K562 (cell line): ENCODE data around the gene STIL. TPM values are rescaled to one million over a fixed set of nuclear protein-coding genes. Genes with fewer than 3 reads are reported as not detected.

Experiments
- ARID3B ChIP-seq: fragments of 250-450 bp; sonication (Bioruptor Pico); IDR thresholded peaks from 2 replicates; pipeline ENCODE4 v1.4.0; 2020; ENCODE audit warnings: borderline replicate concordance
- GTF3C2 ChIP-seq: IDR thresholded peaks from 3 replicates; pipeline ENCODE4 v1.6.1; 2011; ENCODE audit warnings: borderline replicate concordance, mild to moderate bottlenecking, moderate library complexity; ENCODE audit not compliant: insufficient read length; ENCODE audit errors: extremely low read depth
- MLX ChIP-seq, 2 experiments: fragments of 450-650 bp in 1 of 2; sonication (generic) in 1 of 2; formaldehyde crosslinking; conservative IDR thresholded peaks; 2 replicates each; pipeline versions ENCODE4 v1.4.0 to v1.8.1; 2020 to 2022; ENCODE audit warnings: mild to moderate bottlenecking in 1 of 2, missing genetic modification reagents in 1 of 2
- NBN ChIP-seq: fragments of 450-650 bp; IDR thresholded peaks from 2 replicates; pipeline ENCODE4 v1.6.1; 2016; ENCODE audit warnings: low read depth, mild to moderate bottlenecking
- RBM17 ChIP-seq: fragments of 200-400 bp; formaldehyde crosslinking; IDR thresholded peaks from 2 replicates; pipeline ENCODE4 v1.6.1; 2017; ENCODE audit warnings: low read depth, mild to moderate bottlenecking, low read length, borderline replicate concordance
- SUPT5H ChIP-seq: fragments of 450-650 bp; IDR thresholded peaks from 2 replicates; pipeline ENCODE4 v1.6.1; 2016
- THRAP3 ChIP-seq: fragments of 450-650 bp; IDR thresholded peaks from 2 replicates; pipeline ENCODE4 v1.6.1; 2016; ENCODE audit warnings: mild to moderate bottlenecking, inconsistent platforms, borderline replicate concordance
- TRIM25 ChIP-seq: fragments of 450-650 bp; IDR thresholded peaks from 2 replicates; pipeline ENCODE4 v1.7.0; 2016; ENCODE audit warnings: borderline replicate concordance
- U2AF1 ChIP-seq: fragments of 200-400 bp; formaldehyde crosslinking; optimal IDR thresholded peaks from 2 replicates; pipeline ENCODE3; 2017; ENCODE audit warnings: mild to moderate bottlenecking, low read depth, low read length, moderate library complexity
- ZNF445 ChIP-seq: fragments of 250-450 bp; sonication (Bioruptor Pico); IDR thresholded peaks from 2 replicates; pipeline ENCODE4 v1.4.0; 2020; ENCODE audit warnings: low read depth, mild to moderate bottlenecking, moderate library complexity
- ZNF695 ChIP-seq: fragments of 450-650 bp; formaldehyde crosslinking; IDR thresholded peaks from 2 replicates; pipeline ENCODE4 v1.4.0; 2020; ENCODE audit warnings: mild to moderate bottlenecking, moderate library complexity
- polyA plus RNA-seq, 8 experiments: library from polyadenylated mRNA; depleted of rRNA in 4 of 8; stranded (reverse) in 5 of 8; unstranded in 3 of 8; fragments of >200 nt; fragmentation: Nextera tagmentation in 2 of 8; fragmentation: Illumina TruSeq in 1 of 8; extraction: Ambion mirVana in 2 of 8; extraction: Trizol in 1 of 8; gene quantifications; 2 replicates each; pipeline versions ENCODE4 v1.2.1 to v1.2.3, GENCODE V29; 2011 to 2014; ENCODE audit warnings: inconsistent platforms in 1 of 8, missing spikeins in 1 of 8
- total RNA-seq, 7 experiments: library from RNA; depleted of rRNA in 6 of 7; stranded (reverse); fragments of >200 nt in 6 of 7; fragmentation: Illumina TruSeq in 2 of 7; extraction: Trizol in 2 of 7; gene quantifications; 2 replicates each; pipeline versions ENCODE4 v1.2.1 to v1.2.3, GENCODE V29; 2011 to 2021; ENCODE audit warnings: low replicate concordance in 1 of 7
- TF ChIP-seq, protein P1 (sequence below): fragments of 250-450 bp; sonication (Bioruptor Pico); IDR thresholded peaks from 2 replicates; pipeline ENCODE4 v1.5.0; 2022; ENCODE audit warnings: mild to moderate bottlenecking
- TF ChIP-seq, protein P2 (sequence below): fragments of 250-450 bp; sonication (Bioruptor Pico); IDR thresholded peaks from 2 replicates; pipeline ENCODE4 v1.5.0; 2021; ENCODE audit warnings: mild to moderate bottlenecking, borderline replicate concordance

Gene STIL
- total and polyA plus RNA-seq, 9 of the 15 experiments (the other 6 are each of a cell fraction or from before 2014, with no cell fraction given), result 10.5 to 77.4 (median 39.6) TPM

DNA sequence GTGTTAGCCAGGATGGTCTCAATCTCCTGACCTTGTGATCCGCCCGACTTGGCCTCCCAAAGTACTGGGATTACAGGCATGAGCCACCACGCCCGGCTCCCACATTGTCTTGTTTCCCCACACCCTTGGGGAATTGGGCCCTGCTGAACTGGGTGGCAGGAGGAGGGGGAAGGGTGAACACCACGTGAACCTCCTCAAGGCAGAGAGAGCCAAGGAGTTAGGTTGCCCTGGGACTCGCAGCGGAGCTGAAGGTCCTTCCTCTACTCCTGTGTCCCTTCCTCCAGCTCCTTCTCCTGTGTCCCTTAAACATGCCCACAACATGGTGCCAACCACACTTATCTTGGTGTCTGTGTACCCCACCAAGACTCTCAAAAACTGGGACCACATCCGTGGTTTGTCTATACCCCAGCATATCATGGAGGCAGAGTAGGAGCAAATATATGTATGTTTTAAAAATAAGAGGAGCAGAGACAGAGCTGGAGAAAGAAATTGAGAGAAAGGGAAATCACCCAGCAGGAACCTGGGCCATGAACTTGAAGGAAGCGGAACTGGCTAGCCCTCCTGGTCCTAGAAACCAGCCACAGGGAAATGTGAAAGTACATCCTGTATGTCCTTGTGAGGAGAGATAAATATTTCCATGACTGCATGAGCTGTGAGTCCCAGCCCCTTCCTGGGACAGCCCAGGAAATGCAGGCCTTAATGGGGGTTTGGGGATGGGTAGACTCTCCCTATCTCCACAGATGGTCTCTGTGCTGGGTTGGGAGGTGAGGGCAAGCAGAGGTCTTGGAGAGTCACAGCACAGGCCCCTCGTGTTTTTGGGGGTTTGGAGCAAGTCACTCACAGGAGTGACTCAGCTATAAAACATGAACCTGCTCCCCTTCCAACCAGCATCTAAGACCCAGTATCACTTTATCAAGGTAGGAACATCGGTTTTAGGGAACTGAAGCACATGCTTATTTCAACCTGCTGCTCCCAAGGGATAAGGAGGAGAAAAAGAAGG lies 72.5 kb downstream of the STIL start (continued):
- TF ChIP-seq, protein P1, sequence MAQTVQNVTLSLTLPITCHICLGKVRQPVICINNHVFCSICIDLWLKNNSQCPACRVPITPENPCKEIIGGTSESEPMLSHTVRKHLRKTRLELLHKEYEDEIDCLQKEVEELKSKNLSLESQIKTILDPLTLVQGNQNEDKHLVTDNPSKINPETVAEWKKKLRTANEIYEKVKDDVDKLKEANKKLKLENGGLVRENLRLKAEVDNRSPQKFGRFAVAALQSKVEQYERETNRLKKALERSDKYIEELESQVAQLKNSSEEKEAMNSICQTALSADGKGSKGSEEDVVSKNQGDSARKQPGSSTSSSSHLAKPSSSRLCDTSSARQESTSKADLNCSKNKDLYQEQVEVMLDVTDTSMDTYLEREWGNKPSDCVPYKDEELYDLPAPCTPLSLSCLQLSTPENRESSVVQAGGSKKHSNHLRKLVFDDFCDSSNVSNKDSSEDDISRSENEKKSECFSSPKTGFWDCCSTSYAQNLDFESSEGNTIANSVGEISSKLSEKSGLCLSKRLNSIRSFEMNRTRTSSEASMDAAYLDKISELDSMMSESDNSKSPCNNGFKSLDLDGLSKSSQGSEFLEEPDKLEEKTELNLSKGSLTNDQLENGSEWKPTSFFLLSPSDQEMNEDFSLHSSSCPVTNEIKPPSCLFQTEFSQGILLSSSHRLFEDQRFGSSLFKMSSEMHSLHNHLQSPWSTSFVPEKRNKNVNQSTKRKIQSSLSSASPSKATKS (CRISPR knock-in tag), result no peak
- TF ChIP-seq GTF3C2, result no peak
- no peak for TF ChIP-seq ARID3B (CRISPR knock-in tag)
- no peak for TF ChIP-seq MLX (CRISPR knock-in tag; conservative IDR thresholded peaks at IDR 0.05)
- no peak for TF ChIP-seq THRAP3
- no peak for TF ChIP-seq ZNF445 (CRISPR knock-in tag)
- no peak for TF ChIP-seq NBN
- TF ChIP-seq ZNF695 (CRISPR knock-in tag), result no peak
- no peak for TF ChIP-seq RBM17
- TF ChIP-seq TRIM25, result no peak
- TF ChIP-seq SUPT5H, result no peak
- TF ChIP-seq U2AF1, result no peak
- TF ChIP-seq, protein P2, sequence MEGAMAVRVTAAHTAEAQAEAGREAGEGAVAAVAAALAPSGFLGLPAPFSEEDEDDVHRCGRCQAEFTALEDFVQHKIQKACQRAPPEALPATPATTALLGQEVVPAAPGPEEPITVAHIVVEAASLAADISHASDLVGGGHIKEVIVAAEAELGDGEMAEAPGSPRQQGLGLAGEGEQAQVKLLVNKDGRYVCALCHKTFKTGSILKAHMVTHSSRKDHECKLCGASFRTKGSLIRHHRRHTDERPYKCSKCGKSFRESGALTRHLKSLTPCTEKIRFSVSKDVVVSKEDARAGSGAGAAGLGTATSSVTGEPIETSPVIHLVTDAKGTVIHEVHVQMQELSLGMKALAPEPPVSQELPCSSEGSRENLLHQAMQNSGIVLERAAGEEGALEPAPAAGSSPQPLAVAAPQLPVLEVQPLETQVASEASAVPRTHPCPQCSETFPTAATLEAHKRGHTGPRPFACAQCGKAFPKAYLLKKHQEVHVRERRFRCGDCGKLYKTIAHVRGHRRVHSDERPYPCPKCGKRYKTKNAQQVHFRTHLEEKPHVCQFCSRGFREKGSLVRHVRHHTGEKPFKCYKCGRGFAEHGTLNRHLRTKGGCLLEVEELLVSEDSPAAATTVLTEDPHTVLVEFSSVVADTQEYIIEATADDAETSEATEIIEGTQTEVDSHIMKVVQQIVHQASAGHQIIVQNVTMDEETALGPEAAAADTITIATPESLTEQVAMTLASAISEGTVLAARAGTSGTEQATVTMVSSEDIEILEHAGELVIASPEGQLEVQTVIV (CRISPR knock-in tag), result no peak
